Nephron progenitor cell (in vitro differentiated cells): Measurements from ENCODE around the gene IL9.

Source experiments
- DNase-seq: peaks from one replicate; pipeline ENCODE4 v3.0.0; 2021
- H3K27ac Mint-ChIP-seq: 2 replicates; pipeline ENCODE4 v1.8.0; 2021; ENCODE audit warnings: mild to moderate bottlenecking, moderate library complexity, mixed read lengths
- H3K27me3 Mint-ChIP-seq: 2 replicates; pipeline ENCODE4 v1.8.0; 2021; ENCODE audit warnings: mild to moderate bottlenecking, low read depth, mixed read lengths; ENCODE audit not compliant: poor library complexity
- H3K36me3 Mint-ChIP-seq: 2 replicates; pipeline ENCODE4 v1.8.0; 2021; ENCODE audit warnings: low read depth, mixed read lengths
- H3K4me1 Mint-ChIP-seq: 2 replicates; pipeline ENCODE4 v1.8.0; 2021; ENCODE audit warnings: mixed read lengths
- H3K4me3 Mint-ChIP-seq: 2 replicates; pipeline ENCODE4 v1.8.0; 2021; ENCODE audit warnings: mild to moderate bottlenecking, moderate library complexity, mixed read lengths
- H3K9me3 Mint-ChIP-seq: 2 replicates; pipeline ENCODE4 v1.8.0; 2021; ENCODE audit warnings: mild to moderate bottlenecking, moderate library complexity, mixed read lengths
- CTCF ChIP-seq: fragments of 200-600 bp; sonication (generic); IDR thresholded peaks from 2 replicates; pipeline ENCODE4 v1.5.0; 2021; ENCODE audit warnings: antibody characterized with exemption

The IL9 gene

GRCh38 chr5:135920199-135920598, 24.6 kb upstream of the IL9 start:
- Mint-ChIP-seq H3K4me1 (no peaks in the 10 kb centered on the region), H3K36me3 (no peaks in the 10 kb centered on the region), H3K4me3 (no peak overlapping the region), H3K27me3 (peaks cover 70% of the 10 kb centered on the region), H3K9me3 (no peaks in the 10 kb centered on the region), H3K27ac (no peak overlapping the region)
- no peak for DNase-seq
- no peak for TF ChIP-seq CTCF

GRCh38 chr5:135916638-135917263, 21.1 kb upstream of the IL9 start:
- Mint-ChIP-seq H3K9me3 (no peaks in the 10 kb centered on the region), H3K4me1 (no peaks in the 10 kb centered on the region), H3K36me3 (no peaks in the 10 kb centered on the region), H3K4me3 (no peak overlapping the region), H3K27me3 (peaks cover 71% of the 10 kb centered on the region), H3K27ac (no peak overlapping the region)
- TF ChIP-seq CTCF = no peak
- no peak for DNase-seq

- H3K36me3 Mint-ChIP-seq = no peaks in the 10 kb centered on the region
Measured at GRCh38 chr5:135915466-135916001, 19.9 kb upstream of the IL9 start.

GRCh38 chr5:135913713-135914626, 18.3 kb upstream of the IL9 start:
- DNase-seq = no peak
- H3K4me1 Mint-ChIP-seq = no peaks in the 10 kb centered on the region
- no peak overlapping the region for H3K27ac Mint-ChIP-seq
- TF ChIP-seq CTCF = no peak
- H3K36me3 Mint-ChIP-seq = no peaks in the 10 kb centered on the region
- H3K27me3 Mint-ChIP-seq = peaks cover 86% of the 10 kb centered on the region
- no peak overlapping the region for H3K4me3 Mint-ChIP-seq
- no peaks in the 10 kb centered on the region for H3K9me3 Mint-ChIP-seq

More at GRCh38 chr5:135915466-135916001, 19.9 kb upstream of the IL9 start:
- H3K27me3 Mint-ChIP-seq = peaks cover 80% of the 10 kb centered on the region
- no peak for DNase-seq
- no peaks in the 10 kb centered on the region for H3K4me1 Mint-ChIP-seq
- H3K27ac Mint-ChIP-seq = no peak overlapping the region
- H3K9me3 Mint-ChIP-seq = no peaks in the 10 kb centered on the region
- H3K4me3 Mint-ChIP-seq = no peak overlapping the region
- no peak for TF ChIP-seq CTCF

- TF ChIP-seq CTCF = no peak
- Mint-ChIP-seq H3K27me3 (peaks cover 48% of the 10 kb centered on the region), H3K9me3 (no peaks in the 10 kb centered on the region), H3K4me3 (no peak overlapping the region), H3K36me3 (no peaks in the 10 kb centered on the region), H3K4me1 (no peaks in the 10 kb centered on the region), H3K27ac (no peak overlapping the region)
- no peak for DNase-seq
Measured at GRCh38 chr5:135905144-135905543, 9.5 kb upstream of the IL9 start.
